Measurements from ENCODE around the gene ZFP90.

The ZFP90 gene

GRCh38 chr16:68538880-68539701 lies at the start of gene ZFP90:
Gene ZFP90 (plus strand): TSS chr16:68539291. CDS start chr16:68539793, 502 bp downstream.
- no peak for FAIRE-seq
- TF ChIP-seq, protein P1, sequence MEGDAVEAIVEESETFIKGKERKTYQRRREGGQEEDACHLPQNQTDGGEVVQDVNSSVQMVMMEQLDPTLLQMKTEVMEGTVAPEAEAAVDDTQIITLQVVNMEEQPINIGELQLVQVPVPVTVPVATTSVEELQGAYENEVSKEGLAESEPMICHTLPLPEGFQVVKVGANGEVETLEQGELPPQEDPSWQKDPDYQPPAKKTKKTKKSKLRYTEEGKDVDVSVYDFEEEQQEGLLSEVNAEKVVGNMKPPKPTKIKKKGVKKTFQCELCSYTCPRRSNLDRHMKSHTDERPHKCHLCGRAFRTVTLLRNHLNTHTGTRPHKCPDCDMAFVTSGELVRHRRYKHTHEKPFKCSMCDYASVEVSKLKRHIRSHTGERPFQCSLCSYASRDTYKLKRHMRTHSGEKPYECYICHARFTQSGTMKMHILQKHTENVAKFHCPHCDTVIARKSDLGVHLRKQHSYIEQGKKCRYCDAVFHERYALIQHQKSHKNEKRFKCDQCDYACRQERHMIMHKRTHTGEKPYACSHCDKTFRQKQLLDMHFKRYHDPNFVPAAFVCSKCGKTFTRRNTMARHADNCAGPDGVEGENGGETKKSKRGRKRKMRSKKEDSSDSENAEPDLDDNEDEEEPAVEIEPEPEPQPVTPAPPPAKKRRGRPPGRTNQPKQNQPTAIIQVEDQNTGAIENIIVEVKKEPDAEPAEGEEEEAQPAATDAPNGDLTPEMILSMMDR (IDR thresholded peaks at IDR 0.05; ENCODE audit: insufficient read depth, missing control alignments) = no peak
- DNase-seq (ENCODE audit: insufficient read length, low spot score) = peak; percentile 75

DNA sequence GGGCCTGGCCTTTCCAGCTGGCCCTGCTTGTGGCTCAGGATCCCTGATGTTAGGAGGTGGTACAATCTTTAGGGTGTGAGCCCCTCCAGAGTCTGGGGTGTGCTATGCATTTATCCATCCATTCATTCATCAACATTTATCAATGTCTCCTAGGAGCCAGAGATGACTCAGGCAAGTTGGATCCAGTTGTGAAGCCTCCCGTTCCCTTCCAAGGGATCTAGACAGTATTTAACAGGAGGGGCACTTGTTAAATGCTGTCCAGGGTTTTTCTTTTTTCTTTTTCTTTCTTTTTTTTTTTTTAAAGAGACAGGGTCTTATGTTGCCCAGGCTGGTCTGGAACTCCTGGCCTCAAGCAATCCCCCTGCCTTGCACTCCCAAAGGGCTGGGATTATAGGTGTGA lies 48.7 kb upstream of the ZFP90 start:
- FAIRE-seq (no peak), DNase-seq (ENCODE audit: insufficient read length, low spot score) (no peak)
- TF ChIP-seq, protein P1 (IDR thresholded peaks at IDR 0.05; ENCODE audit: insufficient read depth, missing control alignments) = no peak

DNA sequence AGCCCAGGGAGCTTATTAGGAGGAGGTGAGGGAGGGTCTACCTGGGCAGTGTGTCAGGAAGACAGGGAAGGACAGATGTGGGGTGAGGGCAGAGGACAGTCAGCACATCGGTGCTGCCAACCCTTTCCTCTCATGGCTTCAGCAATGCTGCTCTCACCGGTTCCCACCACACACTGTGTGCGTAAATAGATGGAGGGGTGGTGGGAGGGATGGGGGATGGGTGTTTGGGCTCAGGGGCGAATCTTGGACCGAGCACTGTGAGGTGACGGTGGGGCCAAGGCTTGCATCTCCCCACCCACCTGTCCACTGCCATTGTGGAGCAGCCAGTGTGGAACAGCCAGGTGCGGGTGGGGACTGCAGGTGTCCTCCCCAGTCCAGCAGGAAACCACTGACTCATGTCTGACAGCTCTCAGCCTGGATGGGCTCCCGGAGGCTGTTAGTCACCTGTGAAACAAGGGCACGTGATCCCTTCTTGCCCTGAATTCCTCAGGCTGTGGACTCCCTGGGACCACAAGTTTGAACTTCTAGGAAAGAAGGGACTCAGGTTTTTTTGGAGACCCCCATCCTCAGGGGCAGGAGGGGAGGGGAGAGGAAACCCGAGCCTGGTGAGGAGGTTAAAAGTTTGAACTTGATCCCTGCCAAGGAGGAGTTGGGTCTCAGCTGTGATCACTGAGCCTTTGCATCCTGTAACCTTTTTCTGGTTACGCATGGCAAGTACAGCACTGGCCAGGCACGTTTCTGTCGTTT lies 48.1 kb upstream of the ZFP90 start:
- DNase-seq (ENCODE audit: insufficient read length, low spot score) (no peak), FAIRE-seq (no peak)
- TF ChIP-seq, protein P1 (IDR thresholded peaks at IDR 0.05; ENCODE audit: insufficient read depth, missing control alignments) = no peak

GRCh38 chr16:68491576-68491950 lies 47.5 kb upstream of the ZFP90 start:
- DNase-seq (ENCODE audit: insufficient read length, low spot score) = no peak
- FAIRE-seq = no peak
- TF ChIP-seq, protein P1 (IDR thresholded peaks at IDR 0.05; ENCODE audit: insufficient read depth, missing control alignments) = no peak

- TF ChIP-seq, protein P1 (IDR thresholded peaks at IDR 0.05; ENCODE audit: insufficient read depth, missing control alignments) = no peak
- DNase-seq (ENCODE audit: insufficient read length, low spot score) (no peak), FAIRE-seq (no peak)
Observed at GRCh38 chr16:68492151-68492542, 46.9 kb upstream of the ZFP90 start.

DNA sequence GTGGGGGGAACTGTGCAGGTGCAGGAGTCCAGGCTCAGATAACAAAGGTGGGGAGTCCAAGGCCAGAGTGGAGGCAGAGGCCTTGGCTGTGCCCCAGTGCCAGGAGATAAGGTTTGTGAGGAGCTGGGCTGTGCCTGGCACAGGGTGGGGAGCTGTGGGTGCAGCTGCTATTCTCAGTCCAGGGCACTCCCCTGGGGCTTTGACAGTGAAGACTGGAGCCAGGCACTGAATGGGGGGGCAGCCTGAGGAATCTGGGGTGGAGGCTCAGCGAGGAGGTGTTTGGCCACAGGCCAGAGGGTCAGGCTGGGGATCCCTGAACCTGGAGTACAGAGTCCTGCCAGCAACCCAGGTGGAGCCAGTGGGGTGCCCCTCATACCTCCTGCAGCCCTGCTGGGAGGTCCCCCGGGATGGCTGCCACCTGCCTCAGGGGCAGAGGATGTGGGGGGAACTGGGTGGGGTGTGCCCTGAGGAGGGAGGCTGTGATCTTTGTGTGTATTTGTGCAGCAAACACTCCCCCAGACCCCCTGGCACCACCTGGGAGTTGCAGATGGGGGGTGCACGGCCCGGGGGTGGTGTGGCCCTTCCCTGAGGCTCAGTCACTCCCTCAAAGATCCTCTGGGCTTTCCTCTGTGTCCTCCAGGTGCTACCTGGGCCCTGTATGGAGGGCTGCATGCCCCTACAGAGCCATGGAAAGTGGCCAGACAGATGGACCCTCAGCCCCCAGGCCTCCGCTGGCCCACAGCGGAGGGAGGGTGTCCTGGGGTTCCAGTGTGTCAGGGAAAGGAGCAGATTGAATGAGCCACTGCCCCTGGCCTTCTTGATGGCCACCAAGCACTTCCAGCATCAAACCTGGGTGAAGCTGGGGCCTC lies 46.3 kb upstream of the ZFP90 start:
- DNase-seq (ENCODE audit: insufficient read length, low spot score) = no peak
- no peak for FAIRE-seq
- TF ChIP-seq, protein P1 (IDR thresholded peaks at IDR 0.05; ENCODE audit: insufficient read depth, missing control alignments) = no peak
